ENCODE measurements around the gene PRKCA. TPM values are rescaled to one million over a fixed set of nuclear protein-coding genes. Genes with fewer than 3 reads are reported as not detected.

PRKCA gene
- total RNA-seq, 1 experiment from 2014 or later: 17.9 TPM

- DNase-seq (ENCODE audit: low read depth): no peak
These were observed 213.6 kb downstream of the PRKCA start for GRCh38 chr17:66515974-66516373.

GRCh38 chr17:66517336-66518009 lies 215.1 kb downstream of the PRKCA start:
- no peak for DNase-seq (ENCODE audit: low read depth)

- DNase-seq (ENCODE audit: low read depth): no peak
These were observed 215.7 kb downstream of the PRKCA start for GRCh38 chr17:66518108-66518507.

- peak; percentile 49 for DNase-seq (ENCODE audit: low read depth)
These were observed 216.3 kb downstream of the PRKCA start for GRCh38 chr17:66518677-66519076.

- DNase-seq (ENCODE audit: low read depth): no peak
These were observed 216.7 kb downstream of the PRKCA start for GRCh38 chr17:66519154-66519553.

GRCh38 chr17:66520999-66521398 lies 218.6 kb downstream of the PRKCA start:
- DNase-seq (ENCODE audit: low read depth): no peak

- peak; percentile 76 for DNase-seq (ENCODE audit: low read depth)
These were observed 220.3 kb downstream of the PRKCA start for GRCh38 chr17:66522591-66523272.

GRCh38 chr17:66523378-66524200 lies 221.2 kb downstream of the PRKCA start:
- no peak for DNase-seq (ENCODE audit: low read depth)

- no peak for DNase-seq (ENCODE audit: low read depth)
These were observed 222.5 kb downstream of the PRKCA start for GRCh38 chr17:66524877-66525276.

GRCh38 chr17:66525338-66525737 lies 222.9 kb downstream of the PRKCA start:
- no peak for DNase-seq (ENCODE audit: low read depth)

GRCh38 chr17:66526827-66527226 lies 224.4 kb downstream of the PRKCA start:
- peak; percentile 47 for DNase-seq (ENCODE audit: low read depth)

GRCh38 chr17:66527335-66527734 lies 224.9 kb downstream of the PRKCA start:
- DNase-seq (ENCODE audit: low read depth): no peak

GRCh38 chr17:66531851-66532295 lies 229.5 kb downstream of the PRKCA start:
- peak; percentile 69 for DNase-seq (ENCODE audit: low read depth)

GRCh38 chr17:66533572-66533971 lies 231.2 kb downstream of the PRKCA start:
- no peak for DNase-seq (ENCODE audit: low read depth)

GRCh38 chr17:66533986-66534385 lies 231.6 kb downstream of the PRKCA start:
- DNase-seq (ENCODE audit: low read depth): no peak

GRCh38 chr17:66535611-66536010 lies 233.2 kb downstream of the PRKCA start:
- no peak for DNase-seq (ENCODE audit: low read depth)

GRCh38 chr17:66537502-66537901 lies 235.1 kb downstream of the PRKCA start:
- no peak for DNase-seq (ENCODE audit: low read depth)

- DNase-seq (ENCODE audit: low read depth): no peak
These were observed 236.4 kb downstream of the PRKCA start for GRCh38 chr17:66538776-66539175.

GRCh38 chr17:66540131-66540781 lies 237.8 kb downstream of the PRKCA start:
- peak; percentile 89 for DNase-seq (ENCODE audit: low read depth)

- DNase-seq (ENCODE audit: low read depth): peak; percentile 92
These were observed 239.2 kb downstream of the PRKCA start for GRCh38 chr17:66541461-66542128.

Data from M059J (cell line).